CD1c-positive myeloid dendritic cell (primary cell): Measurements from ENCODE around the gene AAGAB.

ENCODE experiments used
- DNase-seq: peaks from one replicate; pipeline ENCODE4 v3.0.0-alpha.2; 2016; ENCODE audit errors: extremely low spot score

AAGAB gene

GRCh38 chr15:67210555-67211168 lies 43.8 kb downstream of the AAGAB start:
- DNase-seq: no peak

DNA sequence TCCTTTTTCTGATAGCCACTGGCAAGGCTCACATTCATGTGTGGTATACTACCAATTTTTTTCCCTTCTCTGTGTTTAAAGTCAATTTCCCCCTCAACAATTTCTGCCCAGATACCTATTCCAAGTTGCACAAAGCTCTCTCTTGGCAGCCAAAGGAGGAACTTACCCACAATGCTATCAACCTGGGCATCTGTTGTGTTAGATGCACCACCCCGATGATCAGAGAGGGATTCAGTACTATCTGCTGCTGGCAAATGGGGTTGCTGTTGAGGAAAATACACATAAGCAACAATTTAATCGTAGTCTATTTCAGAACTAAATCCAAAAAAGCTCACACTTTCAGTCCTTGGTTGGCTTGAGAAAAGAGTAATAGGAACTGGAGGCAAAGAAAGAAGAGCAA lies 46.1 kb downstream of the AAGAB start:
- DNase-seq: no peak

GRCh38 chr15:67207555-67208207 lies 46.8 kb downstream of the AAGAB start:
- DNase-seq: no peak

- DNase-seq: no peak
These were observed 51.5 kb downstream of the AAGAB start for GRCh38 chr15:67202991-67203390.

DNA sequence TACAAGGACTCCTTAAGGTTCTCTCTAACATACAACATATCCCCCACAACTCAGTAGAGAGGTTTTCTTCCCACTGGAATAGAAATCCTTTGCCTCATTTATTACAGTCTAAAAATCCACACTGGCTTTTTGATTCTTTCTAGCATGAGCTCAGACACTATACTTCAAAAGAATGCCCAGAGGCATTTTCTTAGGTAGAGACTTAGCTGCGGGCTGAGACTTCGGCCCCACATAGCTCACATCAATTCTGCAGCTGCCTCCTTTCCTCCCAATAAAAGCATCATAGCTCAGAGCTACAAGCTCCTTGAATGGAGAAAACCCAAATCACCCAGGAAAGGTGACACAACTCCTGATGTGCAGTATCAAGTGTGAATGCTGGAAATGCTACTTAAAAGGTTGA lies 52.4 kb downstream of the AAGAB start:
- DNase-seq: no peak

- peak; percentile 8 for DNase-seq
These were observed 53.3 kb downstream of the AAGAB start for GRCh38 chr15:67201136-67201535.

DNA sequence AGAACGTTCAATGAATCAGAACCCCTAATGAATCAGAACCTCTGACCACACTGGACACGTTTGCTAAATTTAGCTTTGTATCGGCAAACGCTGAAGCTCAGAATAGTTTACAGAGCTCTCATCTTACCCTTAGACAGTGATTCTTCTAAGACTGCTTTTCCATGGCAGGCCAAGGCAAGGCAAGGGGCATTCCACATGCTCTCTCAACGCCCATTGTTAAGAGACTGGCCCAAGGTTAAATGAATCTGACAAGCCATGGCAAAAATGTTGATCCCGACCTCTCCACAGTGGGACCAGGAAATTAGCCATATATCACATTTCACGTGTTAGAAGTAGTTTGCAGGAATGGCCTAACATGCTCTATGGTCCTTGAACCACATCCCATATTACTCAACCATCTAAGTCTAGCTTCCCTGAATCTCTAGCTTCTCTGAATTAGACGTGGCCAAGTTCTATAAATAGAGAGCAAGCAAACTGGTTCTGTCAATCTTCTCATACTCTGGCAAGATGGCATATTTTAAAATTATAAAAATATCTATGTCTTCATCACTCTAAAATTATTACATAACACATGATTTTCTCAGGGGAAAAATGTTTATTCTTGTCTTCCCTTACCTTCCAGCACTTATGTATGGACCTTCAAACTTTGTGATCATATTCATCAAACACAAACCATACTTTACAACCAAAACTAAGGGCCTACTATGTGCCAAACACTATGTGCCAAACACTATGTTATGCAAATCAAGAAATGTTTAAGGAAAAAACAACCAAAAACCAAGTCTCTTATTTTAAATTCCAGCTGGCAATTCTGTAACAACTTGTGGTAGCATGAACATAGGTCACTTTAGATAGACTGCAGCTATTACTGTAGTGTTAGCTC lies 54.3 kb downstream of the AAGAB start:
- no peak for DNase-seq

DNA sequence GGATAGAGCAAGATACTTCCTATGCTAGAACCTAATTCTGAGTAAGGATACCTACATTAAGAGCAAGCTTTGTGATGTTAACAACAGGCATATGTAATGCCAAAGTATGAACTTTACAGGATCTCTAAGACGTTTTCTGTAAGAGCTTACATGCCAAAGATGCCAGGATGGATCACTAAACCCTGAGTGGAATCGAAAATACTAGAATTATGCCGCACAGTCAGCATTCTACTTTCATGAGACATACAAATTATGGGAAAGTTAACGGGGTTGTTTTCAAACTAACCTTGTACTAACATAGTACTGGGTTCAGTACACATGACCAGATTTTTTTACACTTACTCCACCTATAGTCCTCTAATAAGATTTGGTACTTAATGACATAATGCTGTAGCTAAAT lies 55.1 kb downstream of the AAGAB start:
- no peak for DNase-seq

GRCh38 chr15:67198157-67198754 lies 56.2 kb downstream of the AAGAB start:
- DNase-seq: no peak

DNA sequence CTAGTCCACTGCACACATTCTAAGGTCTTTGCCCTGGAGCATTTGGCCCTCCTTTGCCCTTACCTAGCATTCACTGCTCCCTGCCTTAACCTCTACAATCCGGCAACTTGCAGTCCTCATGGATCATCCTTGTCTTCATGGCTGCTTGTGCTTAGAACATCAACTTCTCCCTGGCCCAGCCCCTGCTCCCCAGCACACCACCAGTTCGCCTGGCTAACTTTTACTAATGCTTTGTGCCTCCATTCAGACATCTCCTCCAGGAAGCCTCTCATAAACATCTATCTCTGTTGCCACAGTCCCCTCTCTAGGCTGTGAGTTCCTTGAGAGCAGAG lies 57.1 kb downstream of the AAGAB start:
- no peak for DNase-seq

DNA sequence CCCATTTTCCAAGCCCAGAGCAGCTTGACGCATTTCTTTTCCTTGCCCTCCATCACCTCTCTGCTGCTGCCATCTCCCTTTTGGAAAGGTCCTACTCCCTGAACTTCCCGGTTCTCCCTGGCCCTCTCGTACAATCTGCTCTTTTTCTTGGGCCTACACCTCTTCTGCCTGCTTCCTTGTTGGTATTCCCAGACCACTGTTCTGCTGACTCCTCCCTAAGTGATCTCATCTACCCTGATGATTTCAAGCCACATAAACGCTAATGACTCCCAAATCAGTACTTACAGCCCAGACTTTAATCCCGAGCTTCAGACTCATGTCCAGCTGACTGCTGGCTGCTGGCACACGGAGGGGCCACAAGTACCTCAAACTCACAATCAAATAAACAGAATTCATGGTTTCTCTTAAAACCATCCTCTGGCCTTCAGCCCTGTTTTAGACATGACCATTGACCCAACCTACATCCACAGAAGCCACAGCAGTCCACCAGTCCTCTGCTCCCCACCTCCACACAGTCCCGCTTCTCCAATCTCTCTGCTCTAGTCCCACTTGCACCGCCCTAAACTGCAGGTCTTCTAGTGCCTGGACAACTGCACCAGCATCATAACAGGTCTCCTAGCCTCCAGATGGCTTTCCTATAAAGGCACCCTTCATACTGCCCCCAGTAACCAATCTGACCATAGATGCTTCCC lies 57.6 kb downstream of the AAGAB start:
- DNase-seq: no peak

GRCh38 chr15:67196222-67196621 lies 58.2 kb downstream of the AAGAB start:
- DNase-seq: no peak

DNA sequence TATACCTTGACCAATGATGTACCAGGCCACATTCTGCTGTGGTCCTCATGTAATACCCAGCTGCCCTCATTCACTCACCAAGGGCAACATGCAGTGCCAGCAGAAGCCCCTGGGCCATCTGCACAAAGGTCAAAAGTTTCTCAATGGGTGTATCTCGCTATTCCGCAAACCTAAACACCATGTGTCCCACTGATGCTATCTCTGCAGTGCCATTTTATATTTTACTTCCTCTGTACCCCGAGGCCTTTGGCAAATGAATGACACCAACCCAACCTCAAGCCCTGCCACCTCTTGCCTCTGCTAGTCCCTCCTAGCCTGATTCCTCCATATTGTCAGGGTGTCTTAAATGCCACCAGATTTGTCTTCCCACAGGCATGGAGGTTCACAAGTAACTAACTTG lies 59.2 kb downstream of the AAGAB start:
- no peak for DNase-seq

DNA sequence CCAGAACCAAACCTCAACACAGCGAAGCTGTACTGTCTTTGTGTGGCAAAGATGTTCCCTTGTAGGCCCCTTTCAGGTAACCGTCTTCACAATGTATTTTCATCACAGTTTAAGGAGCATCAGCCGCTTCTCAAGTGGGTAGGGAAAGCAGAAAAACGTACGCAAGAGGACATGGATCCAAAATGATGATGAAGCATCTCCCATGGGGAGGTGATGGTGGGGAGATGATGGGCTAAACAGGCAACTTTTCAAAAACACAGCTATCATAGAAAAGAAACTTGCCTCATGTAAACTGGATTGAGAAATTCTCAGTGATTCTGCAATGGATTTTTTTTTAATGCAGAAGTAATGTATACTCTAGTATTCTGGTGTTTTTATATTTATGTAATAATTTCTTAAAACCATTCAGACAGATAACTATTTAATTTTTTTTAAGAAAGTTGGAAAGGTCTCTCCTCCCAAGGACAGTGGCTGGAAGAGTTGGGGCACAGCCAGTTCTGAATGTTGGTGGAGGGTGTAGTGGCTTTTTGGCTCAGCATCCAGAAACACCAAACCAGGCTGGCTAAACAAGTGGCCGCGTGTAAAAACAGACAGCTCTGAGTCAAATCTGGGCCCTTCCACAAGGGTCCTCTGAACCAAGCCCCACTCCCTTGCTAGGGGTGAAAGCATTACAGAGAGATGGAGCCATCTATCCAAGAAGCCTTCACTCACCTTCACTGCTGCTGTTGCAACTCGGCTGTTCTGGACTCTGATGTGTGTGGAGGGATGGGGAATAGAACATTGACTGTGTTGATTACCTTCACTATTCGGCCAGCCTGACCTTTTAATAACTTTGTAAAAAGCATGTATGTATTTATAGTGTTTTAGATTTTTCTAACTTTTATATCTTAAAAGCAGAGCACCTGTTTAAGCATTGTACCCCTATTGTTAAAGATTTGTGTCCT lies 60.0 kb downstream of the AAGAB start:
- no peak for DNase-seq

- DNase-seq: no peak
These were observed 61.1 kb downstream of the AAGAB start for GRCh38 chr15:67193223-67193990.

GRCh38 chr15:67192185-67192820 lies 62.2 kb downstream of the AAGAB start:
- DNase-seq: no peak

GRCh38 chr15:67190813-67191212 lies 63.6 kb downstream of the AAGAB start:
- no peak for DNase-seq

DNA sequence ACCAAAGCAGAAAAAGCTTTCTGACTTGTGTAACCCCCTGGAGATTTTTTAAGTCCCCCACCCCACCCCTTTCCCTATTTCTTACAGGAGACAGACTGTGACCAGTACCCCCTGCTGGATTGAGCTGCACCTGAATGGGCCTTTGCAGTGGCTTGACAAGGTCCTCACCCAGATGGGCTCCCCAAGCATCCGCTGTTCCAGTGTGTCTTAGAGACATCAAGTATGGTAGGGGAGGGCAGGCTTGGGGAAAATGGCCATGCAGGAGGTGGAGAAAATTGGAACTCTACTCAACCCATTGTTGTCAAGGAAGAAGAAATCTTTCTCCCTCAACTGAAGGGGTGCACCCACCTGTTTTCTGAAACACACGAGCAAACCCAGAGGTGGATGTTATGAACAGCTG lies 64.1 kb downstream of the AAGAB start:
- no peak for DNase-seq

GRCh38 chr15:67189326-67190051 lies 65.0 kb downstream of the AAGAB start:
- DNase-seq: no peak
